Stomach (tissue), 4 donors: Measurements from ENCODE around the gene PPP1CA.

Source experiments
- CTCF ChIP-seq, 7 experiments: fragments of 450-650 bp in 4 of 7; fragments of 200-600 bp in 3 of 7; sonication (generic) in 3 of 7; IDR thresholded peaks; one replicate each; pipeline ENCODE4 v1.5.1; 2016 to 2019; ENCODE audit warnings: antibody characterized with exemption in 7 of 7, control low read depth in 2 of 7, mild to moderate bottlenecking in 1 of 7
- POLR2A ChIP-seq, 4 donors: fragments of 450-650 bp; IDR thresholded peaks; one replicate each; pipeline ENCODE4 v1.6.1; 2016; ENCODE audit warnings: antibody characterized with exemption in 4 of 4, control low read depth in 2 of 4, mild to moderate bottlenecking in 1 of 4, moderate library complexity in 1 of 4
- POLR2AphosphoS5 ChIP-seq, 3 donors: sonication (generic); formaldehyde crosslinking; IDR thresholded peaks; one replicate each; pipeline ENCODE4 v1.6.1; 2016; ENCODE audit warnings: antibody characterized with exemption in 3 of 3

GRCh38 chr11:67410369-67410831 is 8.7 kb upstream of the PPP1CA start:
- TF ChIP-seq POLR2A (IDR thresholded peaks at IDR 0.05) (no peak), POLR2AphosphoS5 (IDR thresholded peaks at IDR 0.05) (no peak), CTCF (IDR thresholded peaks at IDR 0.05) (no peak)
